OCI-LY1 (cell line): ENCODE measurements around the gene ATP11C.
"Not testable (repeated sequence)": the region's sequence is repeated elsewhere in the genome, so short reads cannot be mapped to it uniquely, and the experiment has no call there.

Experiments used
- H2AFZ ChIP-seq: fragments of 200-600 bp; sonication (generic), shearing (Covaris generic); 2 replicates; pipeline ENCODE4 v1.6.0; 2014; ENCODE audit warnings: antibody characterized with exemption, mild to moderate bottlenecking, low read length
- H3F3A ChIP-seq: fragments of 200-600 bp; sonication (generic), shearing (Covaris generic); 2 replicates; pipeline ENCODE4 v1.6.0; 2014; ENCODE audit warnings: mild to moderate bottlenecking, antibody characterized with exemption, low read length, moderate library complexity; ENCODE audit not compliant: insufficient read depth
- H3K27ac ChIP-seq: fragments of 200-600 bp; sonication (generic); 2 replicates; pipeline ENCODE4 v1.5.1; 2014; ENCODE audit warnings: low read length, mixed run types, mild to moderate bottlenecking, low read depth; ENCODE audit not compliant: poor library complexity, severe bottlenecking
- H3K27me3 ChIP-seq: fragments of 200-600 bp; sonication (generic); 2 replicates; pipeline ENCODE4 v1.6.0; 2014; ENCODE audit warnings: antibody characterized with exemption, mild to moderate bottlenecking, low read length, moderate library complexity; ENCODE audit not compliant: insufficient read depth
- H3K36me3 ChIP-seq: fragments of 200-600 bp; sonication (generic); 2 replicates; pipeline ENCODE4 v1.6.1; 2014; ENCODE audit warnings: mild to moderate bottlenecking, antibody characterized with exemption, low read length, moderate library complexity, mixed read lengths; ENCODE audit not compliant: insufficient read depth
- H3K4me1 ChIP-seq: fragments of 200-600 bp; sonication (generic); 2 replicates; pipeline ENCODE4 v1.5.1; 2014; ENCODE audit warnings: mild to moderate bottlenecking, low read length, moderate library complexity; ENCODE audit not compliant: insufficient read depth, severe bottlenecking
- H3K4me2 ChIP-seq: fragments of 200-600 bp; sonication (generic), shearing (Covaris generic); 2 replicates; pipeline ENCODE4 v1.6.1; 2014; ENCODE audit warnings: low read length
- H3K4me3 ChIP-seq: fragments of 200-600 bp; sonication (generic); 2 replicates; pipeline ENCODE4 v1.5.1; 2014; ENCODE audit warnings: low read length, low read depth, mild to moderate bottlenecking, mixed read lengths; ENCODE audit not compliant: poor library complexity, severe bottlenecking
- H3K79me2 ChIP-seq: fragments of 200-600 bp; shearing (Covaris generic); 2 replicates; pipeline ENCODE4 v1.6.1; 2016; ENCODE audit warnings: mixed run types, low read length, mixed read lengths; ENCODE audit not compliant: insufficient read depth
- H3K9ac ChIP-seq: fragments of 200-600 bp; sonication (generic), shearing (Covaris generic); 2 replicates; pipeline ENCODE4 v1.6.1; 2014; ENCODE audit warnings: mild to moderate bottlenecking, low read length, mixed read lengths
- H3K9me2 ChIP-seq: fragments of 200-600 bp; sonication (generic), shearing (Covaris generic); 2 replicates; pipeline ENCODE4 v1.6.1; 2014; ENCODE audit warnings: low read depth, mild to moderate bottlenecking, low read length, mixed read lengths
- H3K9me3 ChIP-seq: fragments of 200-600 bp; shearing (Covaris generic); 2 replicates; pipeline ENCODE4 v1.6.1; 2014; ENCODE audit warnings: low read length, mixed read lengths
- H4K20me1 ChIP-seq: fragments of 200-600 bp; sonication (generic), shearing (Covaris generic); 2 replicates; pipeline ENCODE4 v1.6.0; 2016; ENCODE audit warnings: mild to moderate bottlenecking, low read length; ENCODE audit not compliant: insufficient read depth
- CTCF ChIP-seq: fragments of 200-600 bp; sonication (generic), shearing (Covaris generic); IDR thresholded peaks from 2 replicates; pipeline ENCODE4 v1.5.1; 2017; ENCODE audit warnings: mild to moderate bottlenecking, antibody characterized with exemption, low read length, moderate library complexity, mixed read lengths
- EZH2 ChIP-seq: fragments of 200-600 bp; sonication (generic), shearing (Covaris generic); IDR thresholded peaks from 2 replicates; pipeline ENCODE4 v1.8.0; 2017; ENCODE audit warnings: borderline replicate concordance, mixed run types, mild to moderate bottlenecking, antibody characterized with exemption, low read length, moderate library complexity, mixed read lengths

The ATP11C gene

GRCh38 chrX:139691843-139692505, 240.9 kb downstream of the ATP11C start:
- Histone ChIP-seq H3K27me3 (no peaks in the 10 kb centered on the region), H4K20me1 (no peaks in the 10 kb centered on the region), H3K79me2 (no peaks in the 10 kb centered on the region), H3F3A (no peaks in the 10 kb centered on the region), H3K36me3 (no peaks in the 10 kb centered on the region), H3K4me1 (no peaks in the 10 kb centered on the region), H3K4me3 (no peak overlapping the region), H3K27ac (no peak overlapping the region), H3K9me3 (no peaks in the 10 kb centered on the region), H3K4me2 (no peak overlapping the region), H3K9me2 (no peaks in the 10 kb centered on the region), H3K9ac (no peak overlapping the region), H2AFZ (no peak overlapping the region)
- TF ChIP-seq CTCF (no peak), EZH2 (no peak)

GRCh38 chrX:139691493-139691842, 241.4 kb downstream of the ATP11C start:
- Histone ChIP-seq H3K4me1 (no peaks in the 10 kb centered on the region), H3K9ac (no peak overlapping the region), H3K4me2 (no peak overlapping the region), H3K79me2 (no peaks in the 10 kb centered on the region), H3K9me2 (no peaks in the 10 kb centered on the region), H3F3A (no peaks in the 10 kb centered on the region), H3K9me3 (no peaks in the 10 kb centered on the region), H3K4me3 (no peak overlapping the region), H3K27me3 (no peaks in the 10 kb centered on the region), H3K27ac (no peak overlapping the region), H4K20me1 (no peaks in the 10 kb centered on the region), H3K36me3 (no peaks in the 10 kb centered on the region), H2AFZ (no peak overlapping the region)
- TF ChIP-seq EZH2 (no peak), CTCF (no peak)

- H3K4me2 ChIP-seq, H3K79me2 ChIP-seq, H4K20me1 ChIP-seq, H3K36me3 ChIP-seq, H2AFZ ChIP-seq, H3K9me2 ChIP-seq, H3K9me3 ChIP-seq, H3F3A ChIP-seq, H3K27me3 ChIP-seq, H3K4me1 ChIP-seq, H3K4me3 ChIP-seq, H3K27ac ChIP-seq, H3K9ac ChIP-seq: not testable (repeated sequence)
Observed at GRCh38 chrX:139685175-139685574, 247.7 kb downstream of the ATP11C start.

GRCh38 chrX:139680356-139680755, 252.5 kb downstream of the ATP11C start:
- TF ChIP-seq CTCF (no peak), EZH2 (no peak)
- Histone ChIP-seq H3K9me2 (no peaks in the 10 kb centered on the region), H3K27ac (no peak overlapping the region), H3K4me2 (no peak overlapping the region), H3K9ac (no peak overlapping the region), H3K4me3 (no peak overlapping the region), H3K27me3 (no peaks in the 10 kb centered on the region), H3K79me2 (no peaks in the 10 kb centered on the region), H4K20me1 (no peaks in the 10 kb centered on the region), H3F3A (no peaks in the 10 kb centered on the region), H3K4me1 (no peaks in the 10 kb centered on the region), H3K9me3 (no peaks in the 10 kb centered on the region), H3K36me3 (no peaks in the 10 kb centered on the region), H2AFZ (no peak overlapping the region)
